HUES6 (cell line): ENCODE data around the gene SPAG16.

Experiments used
- H3K27ac ChIP-seq: 2 replicates; pipeline ENCODE4 v1.7.0; 2013; ENCODE audit warnings: low read depth, mild to moderate bottlenecking, low read length, inconsistent platforms
- H3K27me3 ChIP-seq: 2 replicates; pipeline ENCODE4 v1.6.1; 2013; ENCODE audit warnings: low read length; ENCODE audit not compliant: control insufficient read depth, insufficient read depth
- H3K36me3 ChIP-seq: 2 replicates; pipeline ENCODE4 v1.6.1; 2013; ENCODE audit warnings: low read length; ENCODE audit not compliant: control insufficient read depth, insufficient read depth
- H3K4me1 ChIP-seq: 2 replicates; pipeline ENCODE4 v1.6.1; 2013; ENCODE audit warnings: low read length; ENCODE audit not compliant: control insufficient read depth, insufficient read depth
- H3K4me3 ChIP-seq: 2 replicates; pipeline ENCODE4 v1.5.1; 2013; ENCODE audit warnings: low read depth, low read length
- H3K9ac ChIP-seq: one replicate; pipeline ENCODE4 v1.6.1; 2013; ENCODE audit warnings: mild to moderate bottlenecking, low read length
- H3K9me3 ChIP-seq: 2 replicates; pipeline ENCODE4 v1.6.1; 2013; ENCODE audit warnings: low read depth, low read length; ENCODE audit not compliant: control insufficient read depth, insufficient read depth

The SPAG16 gene

GRCh38 chr2:213816583-213816982, 532.3 kb downstream of the SPAG16 start:
- Histone ChIP-seq H3K27me3 (no peaks in the 10 kb centered on the region), H3K27ac (no peak overlapping the region), H3K9ac (no peak overlapping the region), H3K4me1 (no peaks in the 10 kb centered on the region), H3K4me3 (no peak overlapping the region), H3K36me3 (no peaks in the 10 kb centered on the region), H3K9me3 (no peaks in the 10 kb centered on the region)

DNA sequence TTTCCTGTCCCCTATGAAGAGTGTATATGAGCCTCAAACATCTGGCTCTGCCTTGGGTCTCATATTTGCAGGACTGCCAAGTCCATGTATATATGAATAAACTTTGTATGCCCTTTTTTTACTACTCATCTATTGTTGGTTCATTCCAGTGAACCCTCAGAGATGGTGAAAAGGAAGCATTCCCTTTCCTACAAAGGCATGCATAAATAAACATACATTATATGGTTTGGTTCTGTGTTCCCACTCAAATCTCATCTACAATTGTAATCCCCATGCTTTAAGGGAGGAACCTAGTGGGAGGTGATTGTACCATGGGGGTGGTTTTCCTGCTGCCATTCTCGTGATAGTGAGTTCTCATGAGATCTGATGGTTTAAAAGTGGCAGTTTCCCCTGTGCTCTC, 534.2 kb downstream of the SPAG16 start:
- H3K4me1 ChIP-seq, result no peaks in the 10 kb centered on the region
- H3K9ac ChIP-seq, result no peak overlapping the region
- no peak overlapping the region for H3K4me3 ChIP-seq
- H3K36me3 ChIP-seq, result no peaks in the 10 kb centered on the region
- H3K27ac ChIP-seq, result no peak overlapping the region
- no peaks in the 10 kb centered on the region for H3K27me3 ChIP-seq
- no peaks in the 10 kb centered on the region for H3K9me3 ChIP-seq

DNA sequence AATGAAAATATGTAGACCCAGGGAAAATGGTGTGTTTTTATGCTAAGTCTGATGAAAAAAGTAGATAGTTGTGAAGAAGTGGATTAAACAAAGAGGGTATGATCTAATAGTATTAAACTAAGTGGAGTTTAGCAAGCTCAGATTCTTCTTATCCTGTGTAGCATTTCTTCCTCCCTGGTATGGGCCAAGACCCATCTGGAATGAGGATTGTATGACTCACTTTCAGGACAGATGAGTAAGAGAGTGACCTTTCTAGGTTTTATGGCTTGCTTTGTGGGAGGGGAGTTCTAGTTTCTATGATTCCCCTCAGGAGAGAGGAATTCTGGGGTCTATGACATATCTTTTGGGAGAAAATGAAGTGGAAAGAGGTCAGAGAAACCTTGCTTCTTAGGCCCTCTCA, 550.1 kb downstream of the SPAG16 start:
- Histone ChIP-seq H3K36me3 (no peaks in the 10 kb centered on the region), H3K4me3 (no peak overlapping the region), H3K27ac (no peak overlapping the region), H3K27me3 (no peaks in the 10 kb centered on the region), H3K4me1 (no peaks in the 10 kb centered on the region), H3K9ac (no peak overlapping the region), H3K9me3 (no peaks in the 10 kb centered on the region)

GRCh38 chr2:213834746-213835145, 550.5 kb downstream of the SPAG16 start:
- no peak overlapping the region for H3K27ac ChIP-seq
- H3K4me3 ChIP-seq, result no peak overlapping the region
- no peaks in the 10 kb centered on the region for H3K36me3 ChIP-seq
- no peak overlapping the region for H3K9ac ChIP-seq
- no peaks in the 10 kb centered on the region for H3K4me1 ChIP-seq
- H3K9me3 ChIP-seq, result no peaks in the 10 kb centered on the region
- H3K27me3 ChIP-seq, result no peaks in the 10 kb centered on the region

- Histone ChIP-seq H3K36me3 (no peaks in the 10 kb centered on the region), H3K9me3 (no peaks in the 10 kb centered on the region), H3K27me3 (no peaks in the 10 kb centered on the region)
These were observed 562.6 kb downstream of the SPAG16 start for GRCh38 chr2:213846856-213847255.

GRCh38 chr2:213847316-213847715, 563.1 kb downstream of the SPAG16 start:
- no peak overlapping the region for H3K4me3 ChIP-seq
- no peaks in the 10 kb centered on the region for H3K27me3 ChIP-seq
- H3K36me3 ChIP-seq, result no peaks in the 10 kb centered on the region
- no peak overlapping the region for H3K9ac ChIP-seq
- no peak overlapping the region for H3K27ac ChIP-seq
- no peaks in the 10 kb centered on the region for H3K9me3 ChIP-seq
- H3K4me1 ChIP-seq, result no peaks in the 10 kb centered on the region

More at GRCh38 chr2:213846856-213847255, 562.6 kb downstream of the SPAG16 start:
- no peak overlapping the region for H3K9ac ChIP-seq
- H3K4me1 ChIP-seq, result no peaks in the 10 kb centered on the region
- no peak overlapping the region for H3K27ac ChIP-seq
- H3K4me3 ChIP-seq, result no peak overlapping the region

DNA sequence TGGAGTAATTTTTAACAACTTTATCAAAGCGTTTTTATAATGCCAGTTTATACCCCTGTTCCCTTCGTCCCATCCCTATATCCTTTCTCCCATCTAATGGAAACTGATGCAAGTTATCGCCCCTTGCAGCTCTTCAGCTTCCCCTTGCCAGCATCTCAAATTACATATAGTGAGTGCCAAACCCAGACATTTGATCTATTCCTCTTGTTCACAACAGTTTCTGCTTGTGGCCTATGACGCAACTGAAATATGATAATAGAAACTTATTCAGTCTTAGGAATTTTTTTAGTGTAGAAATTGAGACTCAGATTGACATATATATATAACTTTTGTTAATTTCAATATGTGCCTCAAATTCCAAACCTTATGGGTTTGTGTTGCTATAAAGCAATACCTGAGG, 564.4 kb downstream of the SPAG16 start:
- Histone ChIP-seq H3K27ac (no peak overlapping the region), H3K4me3 (no peak overlapping the region), H3K9me3 (no peaks in the 10 kb centered on the region)

GRCh38 chr2:213861638-213862037, 577.4 kb downstream of the SPAG16 start:
- Histone ChIP-seq H3K4me3 (no peak overlapping the region), H3K27ac (no peak overlapping the region), H3K9me3 (no peaks in the 10 kb centered on the region), H3K4me1 (no peaks in the 10 kb centered on the region), H3K27me3 (no peaks in the 10 kb centered on the region), H3K9ac (no peak overlapping the region), H3K36me3 (no peaks in the 10 kb centered on the region)

More for the DNA sequence above, 564.4 kb downstream of the SPAG16 start:
- Histone ChIP-seq H3K36me3 (no peaks in the 10 kb centered on the region), H3K4me1 (no peaks in the 10 kb centered on the region), H3K27me3 (no peaks in the 10 kb centered on the region), H3K9ac (no peak overlapping the region)

GRCh38 chr2:213862407-213863076, 578.3 kb downstream of the SPAG16 start:
- no peaks in the 10 kb centered on the region for H3K27me3 ChIP-seq
- H3K9me3 ChIP-seq, result no peaks in the 10 kb centered on the region
- no peak overlapping the region for H3K4me3 ChIP-seq
- no peaks in the 10 kb centered on the region for H3K36me3 ChIP-seq
- no peaks in the 10 kb centered on the region for H3K4me1 ChIP-seq
- H3K27ac ChIP-seq, result no peak overlapping the region
- no peak overlapping the region for H3K9ac ChIP-seq

DNA sequence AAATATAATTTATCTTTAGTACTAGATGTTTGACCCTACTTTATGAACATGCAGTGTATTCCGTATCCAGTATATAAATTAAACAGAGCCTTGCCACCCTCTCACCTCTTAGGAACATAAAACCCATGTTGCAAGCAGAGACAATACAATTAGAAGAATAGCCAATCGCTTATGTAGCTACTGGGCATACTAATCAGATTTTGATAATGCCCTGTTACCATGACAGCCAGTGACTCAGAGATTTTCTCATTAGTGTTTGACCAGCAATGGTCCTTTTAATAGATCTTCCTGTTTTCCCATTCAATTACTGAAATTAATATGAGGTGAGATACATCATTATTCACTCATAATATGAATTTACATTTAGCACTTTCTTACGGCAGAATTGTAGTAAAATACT, 579.3 kb downstream of the SPAG16 start:
- Histone ChIP-seq H3K4me1 (no peaks in the 10 kb centered on the region), H3K4me3 (no peak overlapping the region), H3K9ac (no peak overlapping the region), H3K9me3 (no peaks in the 10 kb centered on the region), H3K36me3 (no peaks in the 10 kb centered on the region), H3K27ac (no peak overlapping the region), H3K27me3 (no peaks in the 10 kb centered on the region)

- no peak overlapping the region for H3K4me3 ChIP-seq
- H3K9me3 ChIP-seq, result no peaks in the 10 kb centered on the region
- H3K4me1 ChIP-seq, result no peaks in the 10 kb centered on the region
- H3K36me3 ChIP-seq, result no peaks in the 10 kb centered on the region
- no peak overlapping the region for H3K27ac ChIP-seq
- no peak overlapping the region for H3K9ac ChIP-seq
- H3K27me3 ChIP-seq, result no peaks in the 10 kb centered on the region
These were observed 584.3 kb downstream of the SPAG16 start for GRCh38 chr2:213868526-213868925.
